PFSK-1 (cell line): Measurements from ENCODE around the gene GLI2.

Experiments used
- POLR2AphosphoS5 ChIP-seq: IDR thresholded peaks from 2 replicates; pipeline ENCODE4 v1.6.1; 2012; ENCODE audit warnings: low read depth, mild to moderate bottlenecking, control low read depth, low read length, moderate library complexity
- SIN3A ChIP-seq: IDR thresholded peaks from 2 replicates; pipeline ENCODE4 v1.6.1; 2012; ENCODE audit warnings: mild to moderate bottlenecking, low read length, moderate library complexity, borderline replicate concordance; ENCODE audit not compliant: insufficient read depth
- TAF1 ChIP-seq: IDR thresholded peaks from 2 replicates; pipeline ENCODE4 v1.6.1; 2012; ENCODE audit warnings: low read length, control low read depth, borderline replicate concordance; ENCODE audit not compliant: insufficient read depth

GRCh38 chr2:120710256-120710655 is 25.4 kb upstream of the GLI2 start:
- no peak for TF ChIP-seq POLR2AphosphoS5
- TF ChIP-seq SIN3A: no peak
- TF ChIP-seq TAF1: no peak
